OCI-LY7 (cell line): ENCODE data around the gene OR6N2. TPM values are rescaled to one million over a fixed set of nuclear protein-coding genes. Genes with fewer than 3 reads are reported as not detected.

Experiments
- BruUV-seq: library from RNA; stranded (reverse); fragments of 400-500 nt; replicated peaks from 2 replicates; lab custom pipeline; 2021; lab: Mats Ljungman, UMichigan
- CTCF ChIA-PET: fragments of 300-600 bp; sonication (Branson Sonifier 250); formaldehyde crosslinking; loops from one replicate; lab custom pipeline; 2022; ENCODE audit warnings: antibody characterized with exemption; ENCODE audit not compliant: unreplicated experiment; lab: Charles Lee
- POLR2A ChIA-PET: fragments of 300-600 bp; sonication (Branson Sonifier 250); formaldehyde crosslinking; loops from one replicate; lab custom pipeline; 2022; ENCODE audit warnings: antibody characterized with exemption; lab: Charles Lee
- DNase-seq: peaks from one replicate; pipeline ENCODE4 v3.0.0-alpha.2; 2015; ENCODE audit warnings: low spot score
- H2AFZ ChIP-seq: fragments of 200-600 bp; sonication (generic), shearing (Covaris generic); 2 replicates; pipeline ENCODE4 v1.6.1; 2014; ENCODE audit warnings: mild to moderate bottlenecking, antibody characterized with exemption, low read length, moderate library complexity
- H3K27ac ChIP-seq: fragments of 200-600 bp; sonication (generic); 2 replicates; pipeline ENCODE4 v1.5.1; 2014; ENCODE audit warnings: mixed run types, low read depth, mild to moderate bottlenecking, moderate library complexity, low read length, inconsistent platforms; ENCODE audit not compliant: poor library complexity, severe bottlenecking
- H3K36me3 ChIP-seq: fragments of 200-600 bp; sonication (generic); 2 replicates; pipeline ENCODE4 v1.6.1; 2014; ENCODE audit warnings: mild to moderate bottlenecking, antibody characterized with exemption, low read length, moderate library complexity, mixed read lengths; ENCODE audit not compliant: insufficient read depth
- H3K4me1 ChIP-seq: fragments of 200-600 bp; sonication (generic); 2 replicates; pipeline ENCODE4 v1.5.1; 2014; ENCODE audit warnings: mild to moderate bottlenecking, low read length; ENCODE audit not compliant: insufficient read depth, poor library complexity, severe bottlenecking
- H3K4me2 ChIP-seq: fragments of 200-600 bp; sonication (generic); 2 replicates; pipeline ENCODE4 v1.6.1; 2014; ENCODE audit warnings: mild to moderate bottlenecking, low read length
- H3K4me3 ChIP-seq: fragments of 200-600 bp; sonication (generic); 2 replicates; pipeline ENCODE4 v1.5.1; 2014; ENCODE audit warnings: mild to moderate bottlenecking, low read depth, low read length; ENCODE audit not compliant: poor library complexity, severe bottlenecking
- H3K79me2 ChIP-seq: fragments of 200-600 bp; sonication (generic); 2 replicates; pipeline ENCODE4 v1.6.1; 2016; ENCODE audit warnings: low read depth, mild to moderate bottlenecking, low read length, moderate library complexity, mixed read lengths; ENCODE audit not compliant: insufficient read depth
- H3K9me2 ChIP-seq: fragments of 200-600 bp; sonication (generic); 2 replicates; pipeline ENCODE4 v1.6.1; 2016; ENCODE audit warnings: mild to moderate bottlenecking, low read length, mixed read lengths; ENCODE audit not compliant: insufficient read depth
- H3K9me3 ChIP-seq: fragments of 200-600 bp; sonication (generic); 2 replicates; pipeline ENCODE4 v1.6.1; 2014; ENCODE audit warnings: mild to moderate bottlenecking, mixed run types, low read length, mixed read lengths
- H4K20me1 ChIP-seq: fragments of 200-600 bp; sonication (generic); 2 replicates; pipeline ENCODE4 v1.6.1; 2014; ENCODE audit warnings: mild to moderate bottlenecking, antibody characterized with exemption, low read length, moderate library complexity, mixed read lengths; ENCODE audit not compliant: insufficient read depth
- CTCF ChIP-seq: fragments of 200-600 bp; sonication (generic); conservative IDR thresholded peaks from 2 replicates; pipeline ENCODE4 v1.5.1; 2014; ENCODE audit warnings: mild to moderate bottlenecking, antibody characterized with exemption, low read length, moderate library complexity, mixed read lengths
- EZH2phosphoT487 ChIP-seq: fragments of 200-600 bp; sonication (generic); IDR thresholded peaks from 2 replicates; pipeline ENCODE4 v1.6.1; 2018; ENCODE audit warnings: low read depth, borderline replicate concordance, mild to moderate bottlenecking, mixed run types, antibody characterized with exemption, low read length, moderate library complexity, mixed read lengths
- intact Hi-C: fragments of 100-400 bp; cut with micrococcal nuclease; formaldehyde crosslinking; loops from one replicate; pipeline ENCODE4 v1.10.0; 2022; ENCODE audit not compliant: unreplicated experiment
- total RNA-seq, 2 experiments: library from RNA; depleted of rRNA in 1 of 2; stranded (reverse); fragments of >200 nt in 1 of 2; shearing (Covaris generic) in 1 of 2; gene quantifications; 2 replicates each; pipeline ENCODE4 v1.2.3, GENCODE V29; 2014 to 2022

OR6N2 gene
- total RNA-seq, 2 experiments from 2014 or later: not detected

GRCh38 chr1:158821723-158822122 lies 40.7 kb upstream of the OR6N2 start:
- Histone ChIP-seq H3K9me3 (no peaks in the 10 kb centered on the region), H3K27ac (no peak overlapping the region), H3K4me3 (no peak overlapping the region), H3K4me1 (no peaks in the 10 kb centered on the region), H3K36me3 (no peaks in the 10 kb centered on the region), H2AFZ (no peak overlapping the region), H3K79me2 (no peaks in the 10 kb centered on the region), H3K4me2 (no peak overlapping the region), H3K9me2 (no peaks in the 10 kb centered on the region), H4K20me1 (no peaks in the 10 kb centered on the region)
- intact Hi-C loops: no loop called here
- TF ChIP-seq EZH2phosphoT487 (no peak), CTCF (no peak)
- ChIA-PET POLR2A (no interaction called here), CTCF (no interaction called here)
- no TSS peak for BruUV-seq
- DNase-seq: no peak

GRCh38 chr1:158819461-158820443 lies 38.7 kb upstream of the OR6N2 start:
- Histone ChIP-seq H2AFZ (no peak overlapping the region), H3K4me3 (no peak overlapping the region), H3K4me1 (no peaks in the 10 kb centered on the region), H3K79me2 (no peaks in the 10 kb centered on the region), H3K4me2 (no peak overlapping the region), H3K9me2 (no peaks in the 10 kb centered on the region), H3K27ac (no peak overlapping the region), H4K20me1 (no peaks in the 10 kb centered on the region), H3K36me3 (no peaks in the 10 kb centered on the region), H3K9me3 (no peaks in the 10 kb centered on the region)
- no TSS peak for BruUV-seq
- DNase-seq: no peak
- POLR2A ChIA-PET: interaction anchor here (0.6 kb wide), 1 partner anchor 30 kb away, joined by 6 read pairs; no protein-coding TSS in a partner anchor
- TF ChIP-seq CTCF: no peak
- no peak for TF ChIP-seq EZH2phosphoT487
- intact Hi-C loops: no loop called here
- CTCF ChIA-PET: no interaction called here

- intact Hi-C loops: no loop called here
- H3K4me2 ChIP-seq: no peak overlapping the region
- POLR2A ChIA-PET: no interaction called here
- CTCF ChIA-PET: no interaction called here
- H4K20me1 ChIP-seq: no peaks in the 10 kb centered on the region
- no peaks in the 10 kb centered on the region for H3K79me2 ChIP-seq
- DNase-seq: no peak
- no peaks in the 10 kb centered on the region for H3K36me3 ChIP-seq
- no peak overlapping the region for H3K4me3 ChIP-seq
- TF ChIP-seq EZH2phosphoT487: no peak
- TF ChIP-seq CTCF: no peak
- no peaks in the 10 kb centered on the region for H3K4me1 ChIP-seq
- H3K9me2 ChIP-seq: no peaks in the 10 kb centered on the region
- BruUV-seq: no TSS peak
- H3K9me3 ChIP-seq: no peaks in the 10 kb centered on the region
- no peak overlapping the region for H2AFZ ChIP-seq
- H3K27ac ChIP-seq: no peak overlapping the region
These were observed 38.0 kb upstream of the OR6N2 start for GRCh38 chr1:158818975-158819431.
